ENCODE data around the gene DNAJC15. TPM values are rescaled to one million over a fixed set of nuclear protein-coding genes. Genes with fewer than 3 reads are reported as not detected.

DNAJC15 gene
- total and polyA plus RNA-seq, 2 of the 8 experiments (the other 6 are each of a cell fraction or from before 2014, with no cell fraction given), result 5.8 to 20.8 TPM

DNA sequence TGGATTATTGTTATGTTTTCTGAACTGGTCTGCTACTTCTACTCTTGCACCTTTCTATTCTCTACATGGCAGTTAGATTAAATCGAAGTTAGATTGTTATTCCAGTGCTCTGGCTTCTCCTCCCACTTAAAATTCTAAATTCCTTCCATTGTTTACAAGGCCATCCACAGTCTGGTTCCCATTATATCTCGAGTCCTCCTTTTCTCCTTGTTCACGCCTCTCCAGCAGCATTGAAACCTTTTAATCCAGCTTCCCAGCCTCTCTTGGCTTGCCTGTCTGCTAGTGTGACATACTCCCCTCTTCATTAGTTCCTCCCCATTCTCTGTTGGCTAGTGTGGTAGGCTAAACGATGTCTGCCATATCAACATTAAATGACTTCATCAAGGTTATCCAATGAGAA, 54.5 kb downstream of the DNAJC15 start (continued):
- no peak for TF ChIP-seq RAD21 (IDR thresholded peaks at IDR 0.05 in 1 of 2, conservative IDR thresholded peaks at IDR 0.05 in 1 of 2; ENCODE audit: low read depth in 2 of 2, low read length in 2 of 2)
